HG03103 (cell line): ENCODE measurements around the gene BSND.
"Not testable (repeated sequence)": the region's sequence is repeated elsewhere in the genome, so short reads cannot be mapped to it uniquely, and the experiment has no call there.

ENCODE experiments used
- ATAC-seq: cut with Tn5 transposase; IDR thresholded peaks from one replicate; pipeline ENCODE4 v1.9.1; 2021; ENCODE audit warnings: low read depth; ENCODE audit not compliant: unreplicated experiment

BSND gene

DNA sequence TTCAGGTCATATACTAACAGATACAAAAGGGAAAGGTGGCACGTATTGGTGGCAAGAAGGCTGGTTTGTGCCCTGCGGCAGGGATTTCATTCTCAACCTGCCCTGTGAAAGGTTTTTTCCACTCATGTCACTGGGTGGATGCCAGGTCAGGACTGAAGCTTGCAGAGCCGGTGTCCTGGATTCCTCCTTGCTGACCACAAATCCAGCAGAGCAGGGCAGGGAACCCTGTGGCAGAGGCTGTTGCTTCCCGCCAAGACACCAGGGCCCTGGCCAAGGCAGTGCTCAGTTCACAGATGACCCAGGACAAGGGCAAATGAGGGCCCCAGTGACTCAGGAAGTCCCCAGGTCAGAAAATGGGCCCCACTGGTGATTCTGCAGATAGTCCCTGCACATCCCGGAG, 16.4 kb downstream of the BSND start:
- ATAC-seq = no peak

DNA sequence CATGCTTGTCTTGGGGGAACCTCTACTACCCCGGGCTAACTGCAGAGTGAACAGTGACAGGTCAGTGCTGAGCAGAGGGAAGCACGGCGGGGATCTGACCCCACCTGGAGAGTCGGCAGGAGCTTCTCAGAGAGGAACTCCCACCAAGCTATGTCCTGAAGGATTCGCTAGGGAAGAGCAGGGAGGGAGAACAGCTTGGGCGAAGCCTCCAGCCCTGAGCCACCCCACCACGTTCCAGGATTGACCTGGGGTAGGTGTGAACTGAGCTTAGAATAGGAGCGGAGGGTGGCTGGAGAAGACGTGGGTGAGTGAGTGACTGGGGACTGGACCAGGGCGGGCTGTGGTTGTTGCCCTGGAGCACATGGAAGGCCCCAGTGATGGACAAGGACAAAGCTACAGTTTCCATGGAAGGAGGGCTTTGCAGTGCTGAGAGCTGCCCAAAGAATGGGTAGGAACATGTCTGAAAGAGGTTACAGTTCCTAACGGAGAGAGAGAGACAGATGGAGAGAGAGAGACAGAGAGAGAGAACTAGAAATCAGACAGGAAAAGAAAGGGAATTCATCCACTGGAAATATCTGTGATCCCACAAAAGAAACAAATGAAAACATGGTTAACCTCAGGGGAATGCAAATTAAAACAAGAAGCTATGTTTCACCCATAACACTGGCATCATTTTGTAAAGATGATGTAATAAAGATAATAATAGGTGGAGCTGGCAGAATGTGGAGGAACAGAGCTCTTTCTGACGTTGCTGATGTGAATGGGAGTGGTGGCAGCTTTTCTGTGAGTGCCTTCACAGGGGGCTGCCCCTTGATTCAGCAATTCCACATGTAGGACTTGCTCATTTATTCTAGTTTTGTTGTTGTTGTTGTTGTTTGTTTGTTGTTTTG, 17.2 kb downstream of the BSND start:
- no peak for ATAC-seq

DNA sequence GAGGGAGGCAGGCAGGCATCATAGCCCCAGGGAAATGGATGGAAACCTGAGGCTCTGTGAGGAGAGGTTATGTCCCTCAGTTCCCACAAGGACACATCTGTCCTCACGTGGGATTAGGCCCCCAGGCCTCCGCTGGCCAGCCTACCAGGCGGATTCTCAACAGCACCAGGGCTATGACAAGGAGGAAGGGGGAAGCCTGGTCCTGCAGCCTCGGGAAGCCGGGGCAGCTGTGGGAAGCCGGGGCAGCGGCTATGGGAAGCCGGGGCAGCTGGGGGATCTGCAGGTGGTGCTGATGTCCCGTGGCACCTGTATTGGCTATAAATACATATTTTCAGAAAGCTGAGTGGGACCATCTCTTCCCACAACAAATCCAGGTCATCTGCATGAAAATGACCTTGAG, 19.7 kb downstream of the BSND start:
- ATAC-seq = no peak

DNA sequence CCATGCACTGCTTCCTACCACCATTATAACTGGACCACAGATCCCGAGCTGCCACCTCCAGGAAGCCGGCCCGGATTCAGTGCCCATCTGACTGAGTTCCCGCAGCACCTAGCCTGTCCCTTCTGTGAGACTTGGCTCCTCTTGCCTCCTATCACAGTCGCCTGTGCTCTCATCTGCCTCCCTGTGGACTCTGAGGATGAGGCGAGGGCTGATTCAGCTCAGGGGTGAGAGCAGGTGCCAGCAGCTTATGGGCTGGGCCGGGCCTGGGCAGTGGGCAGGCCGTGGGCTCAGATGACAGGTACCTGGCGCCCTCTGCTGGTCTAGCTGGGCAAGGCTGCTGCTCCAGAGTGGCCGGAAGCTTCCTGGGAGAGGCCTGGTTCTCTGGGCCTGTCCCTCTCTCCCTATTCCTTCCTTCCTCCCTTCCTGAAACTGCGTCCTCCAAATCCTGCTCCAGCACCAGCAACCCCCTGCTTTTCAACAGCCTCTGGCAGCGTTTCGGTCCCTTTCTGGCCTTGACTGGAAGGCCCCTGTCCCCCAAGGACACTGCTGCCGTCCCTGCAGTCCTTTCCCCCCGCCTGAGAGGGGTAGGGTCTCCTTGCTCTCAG, 23.3 kb downstream of the BSND start:
- ATAC-seq = no peak

DNA sequence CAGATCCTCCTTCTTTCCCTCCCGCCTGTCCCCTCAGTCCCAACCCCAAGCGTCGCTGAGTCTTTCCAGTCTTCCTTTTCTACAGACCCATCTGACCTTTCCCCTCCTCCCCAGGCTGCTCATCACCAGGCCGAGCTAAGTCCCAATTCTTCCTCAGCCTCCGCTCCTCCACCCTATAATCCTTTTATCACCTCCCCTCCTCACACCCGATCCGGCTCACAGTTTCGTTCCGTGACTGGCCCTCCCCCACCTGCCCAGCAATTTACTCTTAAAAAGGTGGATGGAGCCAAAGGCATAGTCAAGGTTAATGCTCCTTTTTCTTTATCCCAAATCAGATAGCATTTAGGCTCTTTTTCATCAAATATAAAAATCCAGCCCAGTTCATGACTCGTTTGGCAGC, 25.4 kb downstream of the BSND start:
- ATAC-seq = not testable (repeated sequence)

DNA sequence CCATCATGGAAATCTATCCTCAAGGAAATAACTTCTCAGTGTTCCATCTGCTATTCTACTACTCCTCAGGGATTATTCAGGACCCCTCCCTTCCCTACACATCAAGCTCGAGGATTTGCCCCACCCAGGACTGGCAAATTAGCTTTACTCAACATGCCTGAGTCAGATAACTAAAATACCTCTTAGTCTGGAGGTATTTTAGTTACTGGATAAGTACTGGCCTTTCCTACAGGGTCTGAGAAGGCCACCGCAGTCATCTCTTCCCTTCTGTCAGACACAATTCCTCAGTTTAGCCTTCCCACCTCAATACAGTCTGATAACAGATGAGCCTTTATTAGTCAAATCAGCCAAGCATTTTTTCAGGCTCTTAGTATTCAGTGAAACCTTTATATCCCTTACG, 27.9 kb downstream of the BSND start:
- not testable (repeated sequence) for ATAC-seq

DNA sequence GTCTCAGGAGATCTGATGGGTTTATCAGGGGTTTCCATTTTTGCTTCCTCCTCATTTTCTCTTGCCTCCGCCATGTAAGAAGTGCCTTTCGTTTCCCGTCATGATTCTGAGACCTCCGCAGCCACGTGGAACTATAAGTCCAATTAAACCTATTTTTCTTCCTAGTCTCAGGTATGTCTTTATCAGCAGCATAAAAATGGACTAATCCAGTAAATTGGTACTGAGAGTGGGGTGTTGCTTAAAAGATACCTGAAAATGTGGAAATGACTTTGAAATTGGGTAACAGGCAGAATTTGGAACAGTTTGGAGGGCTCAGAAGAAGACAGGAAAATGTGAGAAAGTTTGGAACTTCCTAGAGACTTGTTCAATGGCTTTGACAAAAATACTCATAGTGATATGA, 32.4 kb downstream of the BSND start:
- not testable (repeated sequence) for ATAC-seq

DNA sequence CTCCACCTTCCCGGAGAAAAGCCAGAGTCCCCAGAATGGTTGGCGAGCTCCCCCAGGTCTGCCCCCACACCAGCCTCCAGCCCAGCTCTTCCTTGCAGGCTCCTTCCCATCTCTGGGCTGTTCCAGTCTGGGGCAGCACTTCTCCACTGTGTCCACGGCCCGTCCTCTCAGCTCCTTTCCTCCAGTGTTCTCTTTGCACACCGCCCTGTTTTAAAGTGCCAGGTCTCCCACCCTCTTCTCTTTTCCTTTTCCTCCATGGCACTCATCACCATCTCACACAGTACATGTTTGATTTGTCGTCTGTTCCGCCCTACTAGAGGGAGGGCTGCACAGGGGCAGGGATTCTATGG, 34.5 kb downstream of the BSND start:
- ATAC-seq = no peak

DNA sequence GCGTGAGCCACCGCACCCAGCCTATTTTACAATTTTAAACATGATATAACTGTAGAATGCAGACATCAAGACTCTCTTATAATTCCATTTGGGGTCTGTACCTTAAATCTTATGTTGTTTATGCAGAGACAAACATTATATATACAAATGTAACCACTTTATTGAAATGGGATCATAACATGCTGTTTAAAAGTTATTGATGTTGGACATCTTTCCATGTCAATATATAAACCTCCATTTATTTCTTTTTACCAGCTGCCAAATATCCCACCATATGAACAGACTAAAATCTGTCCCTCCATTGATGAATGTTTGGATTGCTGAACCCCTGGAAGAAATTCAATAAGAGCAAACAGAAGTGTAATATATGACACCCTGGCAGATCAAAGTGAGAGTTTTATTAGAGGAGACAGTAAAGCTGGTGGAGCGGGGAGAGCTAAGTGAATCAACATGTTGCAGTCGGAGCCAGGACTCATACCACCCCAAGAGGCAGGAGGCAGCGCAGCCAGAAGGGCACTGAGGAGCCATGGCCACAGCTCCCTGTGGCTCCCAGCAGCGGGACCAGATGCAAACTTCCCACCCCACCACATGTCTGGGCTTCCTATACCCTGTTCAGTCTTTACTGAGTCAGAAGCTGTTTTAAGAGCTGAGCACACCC, 35.9 kb downstream of the BSND start:
- ATAC-seq = no peak

DNA sequence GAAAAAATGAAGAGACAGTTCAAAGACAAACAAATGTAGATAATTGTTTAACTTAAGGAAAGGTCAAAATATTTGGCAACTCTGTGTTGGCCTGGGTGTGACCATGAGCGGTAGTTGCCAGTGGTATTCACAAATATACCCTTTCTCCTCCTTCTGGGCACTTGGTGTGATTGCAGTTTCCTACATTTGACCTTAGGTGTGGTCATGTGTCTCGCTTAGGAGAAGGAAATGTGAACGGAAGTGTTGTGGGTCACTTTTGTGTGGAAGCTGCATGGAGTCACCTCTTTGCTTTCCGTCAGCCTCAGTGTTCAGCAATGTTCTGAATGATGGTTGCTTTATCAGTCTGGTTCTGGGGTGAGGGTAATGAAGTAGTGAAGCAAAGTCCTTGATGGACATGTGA, 37.2 kb downstream of the BSND start:
- no peak for ATAC-seq

DNA sequence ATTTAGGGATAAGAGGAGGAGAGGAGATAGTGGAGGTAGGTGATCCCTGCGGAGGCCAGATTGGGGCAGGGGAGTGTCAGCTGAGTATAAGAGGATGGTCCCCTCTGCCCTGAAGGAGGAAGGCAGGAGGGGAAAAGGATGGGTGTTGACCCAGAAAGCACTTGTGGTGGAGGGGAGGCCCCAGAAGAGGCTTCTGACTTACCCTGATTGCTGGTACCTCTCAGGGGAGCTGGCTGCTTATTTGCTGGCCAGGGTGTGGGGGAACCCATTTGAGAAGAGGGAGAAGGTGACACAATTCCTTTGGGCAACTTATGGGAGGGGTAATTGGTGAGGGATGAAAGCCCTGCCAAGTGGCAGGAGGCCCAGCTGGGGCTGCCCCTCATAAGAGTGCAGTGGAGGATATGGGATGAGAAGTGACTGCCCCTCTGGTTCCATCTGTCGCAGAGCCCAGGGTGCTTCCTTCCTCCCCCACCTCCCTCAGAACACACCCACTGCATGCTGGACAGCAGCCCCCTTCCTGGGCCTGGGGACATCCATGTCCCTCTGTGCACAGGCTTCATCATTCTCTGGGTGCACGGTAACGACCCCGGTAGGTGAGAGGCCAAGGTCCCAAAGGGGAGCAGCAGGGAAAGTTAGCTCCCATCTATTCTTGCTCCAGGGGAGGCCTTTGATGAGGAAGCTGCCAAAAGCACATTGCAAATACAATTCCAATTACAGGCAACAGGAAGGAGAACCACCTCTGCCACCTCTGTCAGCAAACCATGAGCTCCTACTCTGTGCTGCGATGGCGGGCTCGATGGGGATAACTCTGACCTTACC, 39.2 kb downstream of the BSND start:
- no peak for ATAC-seq

DNA sequence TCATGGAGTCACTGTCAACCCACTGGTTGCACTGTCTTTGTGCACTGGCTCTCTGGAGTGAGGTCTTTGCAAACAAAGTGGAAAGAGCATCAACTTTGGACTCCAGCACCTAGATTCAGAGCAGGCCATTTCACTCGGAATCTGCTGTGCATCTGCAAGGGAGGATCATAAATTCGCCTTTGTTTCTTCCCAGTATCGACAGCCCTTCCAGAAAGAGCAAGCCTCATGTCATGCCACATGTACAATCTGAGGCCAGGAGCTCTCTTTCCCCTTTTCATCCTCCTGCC, 39.8 kb downstream of the BSND start:
- ATAC-seq = no peak

DNA sequence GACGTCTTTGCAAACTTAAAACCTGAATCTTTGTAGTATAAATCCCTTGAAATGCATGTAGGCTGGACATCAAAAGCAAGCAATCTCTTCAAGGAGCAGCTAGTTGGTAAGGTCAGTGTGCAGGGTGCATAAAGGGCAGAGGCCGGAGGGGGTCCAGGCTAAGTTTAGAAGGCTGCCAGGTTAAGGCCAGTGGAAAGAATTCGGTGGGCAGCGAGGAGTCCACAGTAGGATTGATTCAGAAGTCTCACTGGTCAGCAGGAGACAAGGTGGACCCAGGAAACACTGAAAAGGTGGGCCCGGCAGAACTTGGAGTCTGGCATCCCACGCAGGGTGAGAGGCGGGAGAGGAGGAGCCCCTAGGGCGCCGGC, 40.2 kb downstream of the BSND start:
- no peak for ATAC-seq

DNA sequence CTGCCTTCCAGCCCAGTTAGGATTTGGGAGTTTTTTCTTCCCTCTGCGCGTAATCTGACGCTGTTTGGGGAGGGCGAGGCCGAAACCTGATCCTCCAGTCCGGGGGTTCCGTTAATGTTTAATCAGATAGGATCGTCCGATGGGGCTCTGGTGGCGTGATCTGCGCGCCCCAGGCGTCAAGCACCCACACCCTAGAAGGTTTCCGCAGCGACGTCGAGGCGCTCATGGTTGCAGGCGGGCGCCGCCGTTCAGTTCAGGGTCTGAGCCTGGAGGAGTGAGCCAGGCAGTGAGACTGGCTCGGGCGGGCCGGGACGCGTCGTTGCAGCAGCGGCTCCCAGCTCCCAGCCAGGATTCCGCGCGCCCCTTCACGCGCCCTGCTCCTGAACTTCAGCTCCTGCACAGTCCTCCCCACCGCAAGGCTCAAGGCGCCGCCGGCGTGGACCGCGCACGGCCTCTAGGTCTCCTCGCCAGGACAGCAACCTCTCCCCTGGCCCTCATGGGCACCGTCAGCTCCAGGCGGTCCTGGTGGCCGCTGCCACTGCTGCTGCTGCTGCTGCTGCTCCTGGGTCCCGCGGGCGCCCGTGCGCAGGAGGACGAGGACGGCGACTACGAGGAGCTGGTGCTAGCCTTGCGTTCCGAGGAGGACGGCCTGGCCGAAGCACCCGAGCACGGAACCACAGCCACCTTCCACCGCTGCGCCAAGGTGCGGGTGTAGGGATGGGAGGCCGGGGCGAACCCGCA, 40.8 kb downstream of the BSND start, which contains the start of gene PCSK9:
Gene PCSK9, plus strand, starts transcription at position 207 of the 741 bp plus-strand sequence. Its CDS starts 290 bp downstream, at position 497.
- no peak for ATAC-seq

DNA sequence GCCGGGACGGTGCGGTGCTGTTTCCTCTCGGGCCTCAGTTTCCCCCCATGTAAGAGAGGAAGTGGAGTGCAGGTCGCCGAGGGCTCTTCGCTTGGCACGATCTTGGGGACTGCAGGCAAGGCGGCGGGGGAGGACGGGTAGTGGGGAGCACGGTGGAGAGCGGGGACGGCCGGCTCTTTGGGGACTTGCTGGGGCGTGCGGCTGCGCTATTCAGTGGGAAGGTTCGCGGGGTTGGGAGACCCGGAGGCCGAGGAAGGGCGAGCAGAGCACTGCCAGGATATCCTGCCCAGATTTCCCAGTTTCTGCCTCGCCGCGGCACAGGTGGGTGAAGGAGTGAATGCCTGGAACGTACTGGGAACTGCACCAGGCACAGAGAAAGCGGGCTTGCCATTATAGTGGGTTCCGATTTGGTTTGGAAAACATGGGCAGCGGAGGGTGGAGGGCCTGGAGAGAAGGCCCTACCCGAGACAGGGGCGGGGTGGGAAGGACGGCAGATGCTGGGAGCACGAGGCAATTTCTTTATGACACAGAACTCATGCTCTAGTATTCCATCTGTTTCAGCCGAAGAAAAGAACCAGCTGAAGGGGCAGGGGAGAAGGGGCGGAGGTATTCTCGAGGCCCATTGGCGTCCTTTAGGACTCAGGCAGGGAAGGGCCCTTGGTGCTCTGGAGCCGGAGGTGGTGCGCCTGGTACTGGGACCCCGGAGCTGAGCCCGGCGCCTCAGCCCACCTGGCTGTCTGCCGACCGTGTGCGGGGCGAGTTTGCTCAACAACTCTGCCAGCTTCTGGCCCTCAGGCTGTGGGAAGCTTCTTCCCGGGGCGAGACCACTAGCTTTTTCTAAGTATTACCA, 41.6 kb downstream of the BSND start:
- ATAC-seq = no peak

DNA sequence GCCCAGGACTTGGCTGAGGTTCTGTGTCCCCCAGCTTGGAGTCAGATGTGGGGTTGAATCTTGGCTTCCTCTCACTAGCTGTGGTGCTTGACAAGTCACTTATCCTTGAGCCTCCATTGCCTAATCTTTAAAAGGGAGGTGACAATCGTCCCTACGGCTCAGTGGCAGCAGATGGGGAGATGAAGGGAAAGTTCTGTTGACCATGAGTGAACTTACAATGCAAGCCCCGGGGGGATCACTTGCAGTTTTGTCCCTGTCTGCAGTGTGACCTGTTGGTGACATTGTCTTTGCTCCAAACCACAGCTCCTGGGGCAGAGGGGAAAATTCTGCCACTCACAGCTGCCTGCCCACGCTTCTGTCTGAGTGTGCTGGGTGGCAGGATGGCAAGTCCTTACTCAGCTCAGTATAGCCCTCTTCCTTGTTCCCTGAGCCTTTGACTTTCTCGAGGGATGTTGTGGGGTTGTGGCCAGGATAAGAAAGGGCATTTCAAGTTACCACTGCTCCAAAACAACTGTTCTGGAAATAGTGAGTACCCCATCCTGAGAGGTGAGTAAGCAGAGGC, 42.3 kb downstream of the BSND start:
- no peak for ATAC-seq

DNA sequence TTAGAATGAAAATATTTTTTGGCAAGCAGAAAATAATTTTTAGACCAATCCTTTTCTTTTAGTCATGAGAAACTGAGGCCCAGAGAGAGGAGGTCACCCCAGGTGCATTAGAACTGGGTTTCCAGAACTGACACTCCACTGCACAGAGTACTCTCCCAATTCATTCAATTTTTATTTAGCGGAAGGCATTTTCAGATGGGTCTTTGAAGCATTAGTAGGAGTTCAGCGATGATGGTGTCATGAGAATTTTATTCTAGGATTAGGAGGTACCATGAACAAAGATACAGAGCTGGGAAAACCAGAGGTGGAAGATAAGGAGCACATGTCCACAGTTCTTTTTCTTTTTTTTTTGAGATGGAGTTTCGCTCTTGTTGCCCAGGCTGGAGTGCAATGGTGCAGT, 42.9 kb downstream of the BSND start:
- ATAC-seq = no peak

DNA sequence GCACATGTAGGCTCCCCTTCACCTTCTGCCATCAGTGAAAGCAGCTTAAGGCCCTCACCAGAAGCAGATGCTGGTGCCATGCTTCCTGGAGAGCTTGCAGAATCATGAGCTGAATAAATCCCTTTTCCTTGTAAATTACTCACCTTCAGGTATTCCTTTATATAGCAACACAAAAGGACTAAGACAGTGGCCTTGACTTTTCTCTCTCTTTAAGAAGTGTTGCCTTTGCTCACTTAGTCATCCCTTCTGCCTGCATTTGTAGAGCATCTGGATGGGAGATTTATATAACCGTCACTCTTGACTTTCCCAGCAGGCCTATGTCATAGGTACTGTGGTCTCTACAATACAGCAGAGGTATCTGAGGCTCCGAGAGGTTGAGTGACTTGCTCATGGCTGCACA, 44.3 kb downstream of the BSND start:
- ATAC-seq = no peak

DNA sequence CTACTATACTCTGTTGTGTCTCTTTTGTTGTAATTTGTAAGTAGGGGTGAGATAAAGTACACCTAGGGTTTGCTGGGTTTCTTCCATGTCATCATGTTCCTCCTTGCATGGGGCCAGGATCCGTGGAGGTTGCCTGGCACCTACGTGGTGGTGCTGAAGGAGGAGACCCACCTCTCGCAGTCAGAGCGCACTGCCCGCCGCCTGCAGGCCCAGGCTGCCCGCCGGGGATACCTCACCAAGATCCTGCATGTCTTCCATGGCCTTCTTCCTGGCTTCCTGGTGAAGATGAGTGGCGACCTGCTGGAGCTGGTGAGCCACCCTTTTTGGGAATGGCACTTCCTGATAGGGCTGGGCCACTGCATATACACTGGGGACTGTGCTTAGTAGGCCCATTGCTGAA, 45.0 kb downstream of the BSND start:
- ATAC-seq = no peak
